ENCODE measurements around the gene SLC17A9.

GRCh38 chr20:62945771-62946339 lies 6.7 kb upstream of the SLC17A9 start:
- TF ChIP-seq CTCF (IDR thresholded peaks at IDR 0.05) (no peak), POLR2A (IDR thresholded peaks at IDR 0.05) (no peak)

Measured in Peyer's patch (tissue), 4 donors.